Measurements from ENCODE around the gene ALX4.

Gene ALX4

DNA sequence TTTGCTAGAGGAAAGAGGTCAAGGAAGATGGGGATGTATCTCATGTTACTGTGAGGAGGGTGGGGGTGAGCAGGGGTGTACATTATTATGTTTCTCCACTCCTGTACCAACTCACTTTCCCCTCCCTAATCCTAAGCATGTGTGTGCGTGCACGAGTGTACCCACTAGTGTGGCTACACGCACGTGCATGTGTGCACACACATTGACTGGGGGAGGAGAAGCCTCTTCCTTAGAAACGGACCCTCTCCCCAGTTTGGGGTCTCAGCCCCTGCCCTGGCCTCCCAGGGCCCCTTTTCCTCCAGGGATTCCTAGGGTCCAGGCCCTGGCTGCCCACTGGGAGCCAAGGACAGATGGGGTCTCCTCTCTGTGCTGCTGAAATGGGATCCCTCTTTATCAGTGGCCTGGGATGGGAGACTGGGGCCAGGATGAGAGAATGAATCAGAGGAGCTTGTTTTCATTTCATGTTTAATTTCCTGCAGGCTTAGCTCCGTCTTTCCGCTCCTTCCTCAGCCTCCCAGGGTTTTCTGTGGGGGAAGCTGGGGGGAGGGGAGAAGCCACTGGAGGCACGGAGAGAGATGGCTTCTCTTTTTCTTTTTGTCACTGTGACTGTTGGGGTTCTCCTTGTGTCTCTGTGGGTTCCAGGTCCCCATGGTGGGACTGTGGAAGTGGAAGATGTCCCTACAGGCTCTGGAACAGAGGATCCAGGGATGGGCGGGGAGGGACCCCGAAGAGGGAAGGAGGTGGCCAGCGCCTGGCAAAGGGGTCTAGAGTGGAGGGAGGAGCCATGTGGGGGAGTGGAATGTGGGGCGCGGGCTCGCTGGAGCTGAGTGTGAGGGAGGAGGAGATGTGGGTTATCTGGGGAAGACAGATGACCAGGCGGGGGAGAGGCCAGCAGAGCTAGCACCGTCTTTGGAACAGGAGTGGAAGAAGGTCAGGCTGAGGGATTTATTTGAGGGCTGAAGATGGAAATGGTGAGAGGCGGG, 40.3 kb downstream of the ALX4 start:
- TF ChIP-seq, protein P1, sequence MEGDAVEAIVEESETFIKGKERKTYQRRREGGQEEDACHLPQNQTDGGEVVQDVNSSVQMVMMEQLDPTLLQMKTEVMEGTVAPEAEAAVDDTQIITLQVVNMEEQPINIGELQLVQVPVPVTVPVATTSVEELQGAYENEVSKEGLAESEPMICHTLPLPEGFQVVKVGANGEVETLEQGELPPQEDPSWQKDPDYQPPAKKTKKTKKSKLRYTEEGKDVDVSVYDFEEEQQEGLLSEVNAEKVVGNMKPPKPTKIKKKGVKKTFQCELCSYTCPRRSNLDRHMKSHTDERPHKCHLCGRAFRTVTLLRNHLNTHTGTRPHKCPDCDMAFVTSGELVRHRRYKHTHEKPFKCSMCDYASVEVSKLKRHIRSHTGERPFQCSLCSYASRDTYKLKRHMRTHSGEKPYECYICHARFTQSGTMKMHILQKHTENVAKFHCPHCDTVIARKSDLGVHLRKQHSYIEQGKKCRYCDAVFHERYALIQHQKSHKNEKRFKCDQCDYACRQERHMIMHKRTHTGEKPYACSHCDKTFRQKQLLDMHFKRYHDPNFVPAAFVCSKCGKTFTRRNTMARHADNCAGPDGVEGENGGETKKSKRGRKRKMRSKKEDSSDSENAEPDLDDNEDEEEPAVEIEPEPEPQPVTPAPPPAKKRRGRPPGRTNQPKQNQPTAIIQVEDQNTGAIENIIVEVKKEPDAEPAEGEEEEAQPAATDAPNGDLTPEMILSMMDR (IDR thresholded peaks at IDR 0.05; ENCODE audit: low read depth, low read length, missing control alignments): no peak
- DNase-seq (ENCODE audit: low read depth): no peak
- in situ Hi-C loops (cut with HindIII; ENCODE audit: low sequenced_read_pairs): loop anchor here (5.0 kb wide), 1 partner anchor 77 kb away; no protein-coding TSS in a partner anchor
- H3K4me3 ChIP-seq (ENCODE audit: low read depth, low read length): no peak overlapping the region

DNA sequence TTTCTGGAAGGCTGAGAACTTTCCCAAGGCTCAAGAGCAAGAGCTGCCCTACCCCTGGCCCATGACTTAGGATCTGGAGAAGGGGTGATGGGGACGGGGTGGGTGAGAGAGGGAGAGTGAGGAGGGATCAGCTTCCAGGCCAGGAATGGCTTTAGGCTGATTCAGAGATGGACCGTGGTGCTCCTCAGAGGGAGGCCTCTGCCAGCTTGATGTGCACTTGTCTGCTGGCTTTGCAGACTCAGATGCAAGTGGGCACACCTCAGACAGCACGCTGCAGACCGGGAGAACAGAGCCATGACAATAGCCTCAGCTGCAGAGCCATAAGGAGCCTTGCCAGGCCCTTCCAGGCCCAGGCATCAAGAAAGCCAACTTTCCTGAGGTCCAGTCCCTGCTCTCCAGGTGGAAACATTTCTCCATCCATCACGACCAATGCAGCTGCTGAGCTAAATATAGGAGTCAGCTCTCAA, 41.3 kb downstream of the ALX4 start:
- in situ Hi-C loops (cut with HindIII; ENCODE audit: low sequenced_read_pairs): loop anchor here (5.0 kb wide), 1 partner anchor 76 kb away; no protein-coding TSS in a partner anchor
- no peak for DNase-seq (ENCODE audit: low read depth)
- TF ChIP-seq, protein P1 (IDR thresholded peaks at IDR 0.05; ENCODE audit: low read depth, low read length, missing control alignments): no peak
- no peak overlapping the region for H3K4me3 ChIP-seq (ENCODE audit: low read depth, low read length)

DNA sequence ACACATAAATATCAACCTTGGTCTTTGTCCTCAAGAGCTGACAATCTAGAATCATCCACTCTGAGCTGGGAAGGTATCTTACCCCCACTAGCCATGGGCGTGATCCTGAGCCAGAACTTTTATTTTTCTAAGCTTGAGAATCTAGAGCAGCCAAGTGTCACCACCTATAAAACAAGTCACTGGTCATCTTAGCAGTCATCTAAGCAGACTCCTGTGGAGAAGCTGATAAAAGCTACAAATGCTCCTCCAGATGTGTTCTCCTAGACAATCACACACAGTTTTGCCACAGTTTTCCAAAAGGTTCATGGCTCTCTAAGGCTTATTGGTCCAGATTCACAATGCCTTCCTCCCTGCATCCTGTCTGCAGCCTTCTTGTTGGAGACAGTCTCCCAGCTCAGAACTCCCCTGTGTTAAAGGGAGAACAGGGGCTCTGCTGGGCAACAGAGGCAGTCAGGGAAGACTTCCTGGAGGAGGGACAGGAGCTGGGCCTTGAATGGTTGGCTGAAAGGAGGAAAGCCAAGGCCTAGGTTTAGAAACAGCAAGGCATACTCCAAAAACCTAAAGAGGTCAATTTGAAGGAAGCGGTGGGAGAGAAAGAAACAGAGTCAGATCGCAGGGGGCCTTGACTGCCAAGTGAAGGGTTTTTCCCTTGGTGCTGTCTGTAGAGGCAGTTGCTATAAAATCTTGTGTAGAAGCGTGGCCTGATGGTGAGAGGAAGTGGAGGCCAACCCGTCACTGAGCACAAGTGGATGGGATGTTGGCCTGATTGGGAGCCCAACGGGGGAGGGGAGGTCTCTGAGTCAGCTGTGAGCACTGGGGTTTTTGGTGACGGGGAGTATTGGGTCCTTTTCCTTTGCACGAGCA, 42.0 kb downstream of the ALX4 start:
- DNase-seq (ENCODE audit: low read depth): no peak
- in situ Hi-C loops (cut with HindIII; ENCODE audit: low sequenced_read_pairs): loop anchor here (5.0 kb wide), 1 partner anchor 76 kb away; no protein-coding TSS in a partner anchor
- TF ChIP-seq, protein P1 (IDR thresholded peaks at IDR 0.05; ENCODE audit: low read depth, low read length, missing control alignments): no peak
- H3K4me3 ChIP-seq (ENCODE audit: low read depth, low read length): no peak overlapping the region

DNA sequence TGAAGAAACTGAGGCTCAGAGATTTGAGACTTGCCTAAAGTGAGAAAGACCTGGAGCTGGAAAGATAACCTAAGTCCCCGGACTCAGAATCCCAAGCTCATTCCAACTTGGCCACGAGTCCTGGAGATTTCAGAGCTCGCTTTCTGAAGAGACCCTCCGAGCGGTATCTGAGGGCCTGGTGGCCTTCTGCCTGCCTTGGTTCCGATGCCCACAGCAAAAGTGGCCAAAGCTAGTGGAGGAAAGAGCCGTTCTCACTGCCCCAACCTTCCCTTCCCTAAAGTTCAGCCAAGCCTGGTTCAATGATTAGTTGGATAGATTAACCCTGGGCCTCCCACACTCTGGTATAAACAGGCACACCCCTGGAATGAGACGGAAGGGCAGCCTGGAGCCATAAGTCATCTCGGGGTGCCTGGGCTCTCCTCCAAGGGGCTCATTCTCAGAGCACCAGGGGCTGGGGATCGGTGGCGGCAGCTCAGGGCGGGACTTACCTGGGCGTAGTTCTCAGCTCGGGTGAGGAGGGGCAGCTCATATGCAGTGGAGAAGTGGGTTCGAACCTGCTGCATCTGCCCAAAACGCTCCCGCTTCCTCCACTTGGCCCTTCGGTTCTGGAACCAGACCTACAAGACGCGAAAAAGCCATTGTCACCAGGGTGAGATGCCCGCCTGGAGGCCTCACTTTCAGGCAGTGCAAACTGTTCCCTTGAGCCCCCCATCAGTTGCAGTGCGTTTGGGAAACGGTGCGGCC, 42.8 kb downstream of the ALX4 start:
- no peak for DNase-seq (ENCODE audit: low read depth)
- TF ChIP-seq, protein P1 (IDR thresholded peaks at IDR 0.05; ENCODE audit: low read depth, low read length, missing control alignments): no peak
- in situ Hi-C loops (cut with HindIII; ENCODE audit: low sequenced_read_pairs): loop anchor here (5.0 kb wide), 1 partner anchor 75 kb away; no protein-coding TSS in a partner anchor
- H3K4me3 ChIP-seq (ENCODE audit: low read depth, low read length): no peak overlapping the region

DNA sequence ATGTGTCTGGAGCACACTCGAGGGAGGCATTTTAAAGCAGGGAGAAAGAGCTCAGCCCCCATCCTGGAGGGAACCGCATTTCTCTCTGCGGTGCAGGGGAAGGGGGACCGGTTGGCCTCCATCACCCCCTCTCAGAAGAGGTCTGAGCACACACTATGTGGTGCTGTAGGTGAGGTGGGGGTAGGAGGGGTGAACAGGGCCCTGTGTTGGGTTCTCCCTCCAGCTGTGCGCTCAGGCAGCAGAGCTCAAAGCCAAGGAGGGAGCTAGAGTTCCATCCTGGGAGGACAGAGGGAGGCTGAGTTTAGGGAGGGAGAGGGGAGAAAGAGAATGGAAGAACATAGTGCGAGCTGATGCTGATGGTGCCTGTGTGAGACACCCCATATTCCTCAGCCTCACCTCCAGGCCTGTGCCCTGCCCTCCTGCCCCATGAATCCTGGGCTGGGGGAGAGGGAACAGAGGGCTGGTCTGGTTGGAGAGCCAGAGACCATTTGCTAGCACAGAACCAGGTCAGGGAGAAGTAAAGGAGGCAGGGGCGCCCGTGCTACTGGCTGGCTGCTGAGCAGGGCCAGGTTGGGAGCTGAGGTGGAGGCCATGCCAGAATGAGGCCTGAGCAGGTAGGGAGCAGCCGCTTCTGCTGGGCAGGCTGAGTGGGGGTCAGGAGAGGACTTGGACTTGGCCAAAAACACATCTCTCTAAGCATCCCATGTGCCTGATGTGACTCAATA, 43.7 kb downstream of the ALX4 start:
- in situ Hi-C loops (cut with HindIII; ENCODE audit: low sequenced_read_pairs): loop anchor here (5.0 kb wide), 1 partner anchor 74 kb away; no protein-coding TSS in a partner anchor
- TF ChIP-seq, protein P1 (IDR thresholded peaks at IDR 0.05; ENCODE audit: low read depth, low read length, missing control alignments): no peak

More for the DNA sequence above, 43.7 kb downstream of the ALX4 start:
- DNase-seq (ENCODE audit: low read depth): no peak
- H3K4me3 ChIP-seq (ENCODE audit: low read depth, low read length): no peak overlapping the region

All from astrocyte of the cerebellum (primary cell).